Measurements from ENCODE around the gene BNIP1. TPM values are rescaled to one million over a fixed set of nuclear protein-coding genes. Genes with fewer than 3 reads are reported as not detected.
A peak's percentile ranks its signal among the peaks of the same experiment; 100 is the strongest.

Gene BNIP1
- total and polyA plus RNA-seq, 2 experiments from 2014 or later = 13.7 to 14.1 TPM

- Histone ChIP-seq H3K9ac (no peak overlapping the region), H2AFZ (no peak overlapping the region), H4K20me1 (ENCODE audit: insufficient read depth) (no peaks in the 10 kb centered on the region), H3K4me1 (ENCODE audit: insufficient read depth) (peaks cover 14% of the 10 kb centered on the region), H3K4me2 (ENCODE audit: unreplicated experiment) (no peak overlapping the region), H3K36me3 (ENCODE audit: low read depth) (no peaks in the 10 kb centered on the region), H3K4me3 (no peak overlapping the region), H3K9me2 (ENCODE audit: insufficient read depth) (no peaks in the 10 kb centered on the region), H3K79me2 (ENCODE audit: insufficient read depth) (no peaks in the 10 kb centered on the region), H3K9me3 (ENCODE audit: low read depth) (no peaks in the 10 kb centered on the region), H3K27me3 (replicated peaks; ENCODE audit: insufficient read depth) (peaks cover 26% of the 10 kb centered on the region), H3F3A (ENCODE audit: insufficient read depth) (peaks cover 7% of the 10 kb centered on the region; the same call in 1 of the 2 replicates), H3K27ac (no peak overlapping the region)
- DNase-seq = peak; percentile 15
- WGBS, 2 experiments (ENCODE audit: low coverage in 1 of 2, low lambda C conversion rate in 2 of 2, missing lambda C conversion rate in 2 of 2) = 5 to 8% methylated on average over 7 of the region's 7 CpGs
- in situ Hi-C loops (cut with MboI) = no loop called here
- TF ChIP-seq EZH2 (IDR thresholded peaks at IDR 0.05; ENCODE audit: insufficient read depth, poor library complexity, severe bottlenecking) (no peak), EZH2phosphoT487 (IDR thresholded peaks at IDR 0.05; ENCODE audit: insufficient read depth, low read depth) (no peak)
These were observed 53.7 kb downstream of the BNIP1 start for GRCh38 chr5:173198049-173198448.

- H3K36me3 ChIP-seq (ENCODE audit: low read depth) = no peaks in the 10 kb centered on the region
- H3K9ac ChIP-seq = no peak overlapping the region
These were observed 56.0 kb downstream of the BNIP1 start for GRCh38 chr5:173200356-173200755.

GRCh38 chr5:173201636-173202265 lies 57.4 kb downstream of the BNIP1 start:
- TF ChIP-seq EZH2 (IDR thresholded peaks at IDR 0.05; ENCODE audit: insufficient read depth, poor library complexity, severe bottlenecking) (no peak), EZH2phosphoT487 (IDR thresholded peaks at IDR 0.05; ENCODE audit: insufficient read depth, low read depth) (no peak)
- H3K9ac ChIP-seq = no peak overlapping the region
- WGBS, 2 experiments (ENCODE audit: low coverage in 1 of 2, low lambda C conversion rate in 2 of 2, missing lambda C conversion rate in 2 of 2) = 21 to 34% methylated on average over 12 to 13 of the region's 13 CpGs
- H3K27ac ChIP-seq = peak overlapping the region; percentile 23
- H3F3A ChIP-seq (ENCODE audit: insufficient read depth) = peaks cover 7% of the 10 kb centered on the region; the same call in 1 of the 2 replicates
- H3K4me3 ChIP-seq = no peak overlapping the region
- in situ Hi-C loops (cut with MboI) = no loop called here
- peaks cover 38% of the 10 kb centered on the region for H3K27me3 ChIP-seq (replicated peaks; ENCODE audit: insufficient read depth)
- H3K79me2 ChIP-seq (ENCODE audit: insufficient read depth) = no peaks in the 10 kb centered on the region
- H3K9me2 ChIP-seq (ENCODE audit: insufficient read depth) = no peaks in the 10 kb centered on the region
- no peaks in the 10 kb centered on the region for H3K9me3 ChIP-seq (ENCODE audit: low read depth)
- peak; percentile 96 for DNase-seq
- H3K36me3 ChIP-seq (ENCODE audit: low read depth) = no peaks in the 10 kb centered on the region
- peaks cover 14% of the 10 kb centered on the region for H3K4me1 ChIP-seq (ENCODE audit: insufficient read depth)
- H2AFZ ChIP-seq = no peak overlapping the region
- no peaks in the 10 kb centered on the region for H4K20me1 ChIP-seq (ENCODE audit: insufficient read depth)
- peak overlapping the region; percentile 38 for H3K4me2 ChIP-seq (ENCODE audit: unreplicated experiment)

More at GRCh38 chr5:173200356-173200755, 56.0 kb downstream of the BNIP1 start:
- Histone ChIP-seq H3K79me2 (ENCODE audit: insufficient read depth) (no peaks in the 10 kb centered on the region), H3F3A (ENCODE audit: insufficient read depth) (peaks cover 7% of the 10 kb centered on the region; the same call in 1 of the 2 replicates), H3K27ac (no peak overlapping the region), H3K4me2 (ENCODE audit: unreplicated experiment) (no peak overlapping the region), H3K27me3 (replicated peaks; ENCODE audit: insufficient read depth) (peaks cover 31% of the 10 kb centered on the region), H3K9me3 (ENCODE audit: low read depth) (no peaks in the 10 kb centered on the region), H4K20me1 (ENCODE audit: insufficient read depth) (no peaks in the 10 kb centered on the region), H3K9me2 (ENCODE audit: insufficient read depth) (no peaks in the 10 kb centered on the region), H2AFZ (no peak overlapping the region), H3K4me3 (no peak overlapping the region), H3K4me1 (ENCODE audit: insufficient read depth) (peaks cover 14% of the 10 kb centered on the region)
- no peak for DNase-seq
- in situ Hi-C loops (cut with MboI) = no loop called here
- TF ChIP-seq EZH2 (IDR thresholded peaks at IDR 0.05; ENCODE audit: insufficient read depth, poor library complexity, severe bottlenecking) (no peak), EZH2phosphoT487 (IDR thresholded peaks at IDR 0.05; ENCODE audit: insufficient read depth, low read depth) (no peak)

GRCh38 chr5:173202266-173202875 lies 58.0 kb downstream of the BNIP1 start:
- Histone ChIP-seq H3K4me3 (no peak overlapping the region), H2AFZ (no peak overlapping the region), H3K9me3 (ENCODE audit: low read depth) (no peaks in the 10 kb centered on the region), H3K9me2 (ENCODE audit: insufficient read depth) (no peaks in the 10 kb centered on the region), H3K27me3 (replicated peaks; ENCODE audit: insufficient read depth) (peaks cover 35% of the 10 kb centered on the region), H3K27ac (peak overlapping the region; percentile 23; the same call in 1 of the 2 replicates), H3K79me2 (ENCODE audit: insufficient read depth) (no peaks in the 10 kb centered on the region), H4K20me1 (ENCODE audit: insufficient read depth) (no peaks in the 10 kb centered on the region), H3K9ac (no peak overlapping the region), H3K4me2 (ENCODE audit: unreplicated experiment) (peak overlapping the region; percentile 38), H3F3A (ENCODE audit: insufficient read depth) (peaks cover 7% of the 10 kb centered on the region; the same call in 1 of the 2 replicates), H3K36me3 (ENCODE audit: low read depth) (no peaks in the 10 kb centered on the region), H3K4me1 (ENCODE audit: insufficient read depth) (peaks cover 14% of the 10 kb centered on the region)
- in situ Hi-C loops (cut with MboI) = no loop called here
- TF ChIP-seq EZH2 (IDR thresholded peaks at IDR 0.05; ENCODE audit: insufficient read depth, poor library complexity, severe bottlenecking) (no peak), EZH2phosphoT487 (IDR thresholded peaks at IDR 0.05; ENCODE audit: insufficient read depth, low read depth) (no peak)
- no peak for DNase-seq
- 8 to 11% methylated on average over 11 of the region's 11 CpGs for WGBS, 2 experiments (ENCODE audit: low coverage in 1 of 2, low lambda C conversion rate in 2 of 2, missing lambda C conversion rate in 2 of 2)

Measured in GM23248 (cell line).